B cell (primary cell): ENCODE results near the gene KPNA4. TPM values are rescaled to one million over a fixed set of nuclear protein-coding genes. Genes with fewer than 3 reads are reported as not detected.
"Not testable (repeated sequence)": the region's sequence is repeated elsewhere in the genome, so short reads cannot be mapped to it uniquely, and the experiment has no call there.

Source experiments
- ATAC-seq: fragments of 200-7000 bp; cut with Tn5 transposase; one replicate; pipeline ENCODE4 v1.10.0; 2021; ENCODE audit warnings: low read depth, mild to moderate bottlenecking, moderate number of reproducible peaks, moderate library complexity
- CTCF ChIA-PET: fragments of 350-600 bp; sonication (Branson Sonifier 250); formaldehyde crosslinking; loops from one replicate; lab custom pipeline; 2021; ENCODE audit warnings: antibody characterized with exemption, inconsistent platforms; lab: Charles Lee
- POLR2A ChIA-PET: fragments of 350-600 bp; sonication (Branson Sonifier 250); formaldehyde crosslinking; loops from one replicate; lab custom pipeline; 2021; ENCODE audit warnings: antibody characterized with exemption; lab: Charles Lee
- DNase-seq: peaks from one replicate; pipeline ENCODE4 v3.0.0; 2013
- H2AFZ ChIP-seq: 2 replicates; pipeline ENCODE4 v1.6.1; 2012; ENCODE audit warnings: mild to moderate bottlenecking, low read depth, low read length; ENCODE audit not compliant: insufficient read depth, poor library complexity, severe bottlenecking
- H3K27ac ChIP-seq, 2 donors: 1 replicate in 1 of 2; 2 replicates in 1 of 2; pipeline ENCODE4 v1.5.1; 2012 to 2013; ENCODE audit warnings: low read length in 2 of 2, mild to moderate bottlenecking in 2 of 2, moderate library complexity in 1 of 2
- H3K27me3 ChIP-seq, 4 experiments: fragments of 200-600 bp in 1 of 4; sonication (generic) in 1 of 4; replicated peaks in 1 of 4; 1 replicate in 2 of 4; 2 replicates in 2 of 4; pipeline versions ENCODE4 v1.6.1 to v1.7.0; 2013 to 2016; ENCODE audit warnings: low read length in 3 of 4, mild to moderate bottlenecking in 2 of 4, mixed read lengths in 1 of 4, moderate library complexity in 1 of 4; ENCODE audit not compliant: insufficient read depth in 4 of 4, control insufficient read depth in 3 of 4; ENCODE audit errors: control extremely low read depth in 1 of 4
- H3K36me3 ChIP-seq, 2 experiments: replicated peaks in 1 of 2; 1 replicate in 1 of 2; 2 replicates in 1 of 2; pipeline versions ENCODE4 v1.6.1 to v1.7.1; 2013; ENCODE audit warnings: low read length in 1 of 2; ENCODE audit not compliant: insufficient read depth in 2 of 2, control insufficient read depth in 1 of 2; ENCODE audit errors: control extremely low read depth in 1 of 2, extremely low read depth in 1 of 2
- H3K4me1 ChIP-seq, 2 donors: fragments of 200-600 bp in 1 of 2; sonication (generic) in 1 of 2; 1 replicate in 1 of 2; 2 replicates in 1 of 2; pipeline versions ENCODE4 v1.5.1 to v1.6.1; 2013 to 2017; ENCODE audit warnings: low read length in 2 of 2; ENCODE audit not compliant: control insufficient read depth in 2 of 2, insufficient read depth in 2 of 2
- H3K4me2 ChIP-seq: replicated peaks from 2 replicates; pipeline ENCODE3; 2012; ENCODE audit warnings: mild to moderate bottlenecking, low read depth, low read length; ENCODE audit not compliant: poor library complexity, severe bottlenecking
- H3K4me3 ChIP-seq, 5 experiments: fragments of 200-600 bp in 1 of 5; sonication (generic) in 1 of 5; 1 replicate in 3 of 5; 2 replicates in 2 of 5; pipeline versions ENCODE4 v1.5.1 to v1.7.0; 2011 to 2016; ENCODE audit warnings: low read length in 4 of 5, mild to moderate bottlenecking in 4 of 5, low read depth in 2 of 5, control low read depth in 1 of 5, moderate library complexity in 1 of 5; ENCODE audit not compliant: insufficient read depth in 1 of 5; ENCODE audit errors: control extremely low read depth in 1 of 5, extremely low read depth in 1 of 5
- H3K79me2 ChIP-seq: fragments of 200-600 bp; sonication (generic); one replicate; pipeline ENCODE4 v1.6.0; 2016; ENCODE audit warnings: low read length; ENCODE audit not compliant: control insufficient read depth, insufficient read depth
- H3K9ac ChIP-seq: fragments of 200-600 bp; sonication (generic); 2 replicates; pipeline ENCODE4 v1.6.1; 2017; ENCODE audit warnings: mild to moderate bottlenecking, low read length, moderate library complexity
- H3K9me3 ChIP-seq, 3 donors: one replicate each; pipeline versions ENCODE4 v1.6.1 to v1.7.1; 2013; ENCODE audit warnings: low read length in 2 of 3; ENCODE audit not compliant: control insufficient read depth in 2 of 3, insufficient read depth in 1 of 3; ENCODE audit errors: control extremely low read depth in 1 of 3
- H4K20me1 ChIP-seq: 2 replicates; pipeline ENCODE4 v1.6.0; 2012; ENCODE audit warnings: mild to moderate bottlenecking, low read length; ENCODE audit not compliant: insufficient read depth, control insufficient read depth, poor library complexity, severe bottlenecking
- H3K27ac Mint-ChIP-seq: one replicate; pipeline ENCODE4 v1.8.0; 2021; ENCODE audit warnings: mixed read lengths
- H3K27me3 Mint-ChIP-seq: one replicate; pipeline ENCODE4 v1.8.0; 2021; ENCODE audit warnings: mixed read lengths
- H3K4me1 Mint-ChIP-seq: one replicate; pipeline ENCODE4 v1.8.0; 2021; ENCODE audit warnings: mixed read lengths
- H3K4me3 Mint-ChIP-seq: one replicate; pipeline ENCODE4 v1.8.0; 2021; ENCODE audit warnings: mixed read lengths
- H3K9me3 Mint-ChIP-seq: one replicate; pipeline ENCODE4 v1.8.0; 2022; ENCODE audit warnings: mixed read lengths; ENCODE audit not compliant: insufficient read depth
- EZH2 ChIP-seq: IDR thresholded peaks from 2 replicates; pipeline ENCODE4 v1.6.1; 2012; ENCODE audit warnings: borderline replicate concordance, low read depth, mild to moderate bottlenecking, moderate library complexity, low read length; ENCODE audit not compliant: insufficient read depth, poor library complexity, severe bottlenecking
- WGBS: methylation state at CpG from one replicate; pipeline ENCODE4 v1.1.5; 2013; ENCODE audit warnings: missing lambda C conversion rate; ENCODE audit not compliant: insufficient coverage; 5-methylcytosine and 5-hydroxymethylcytosine counted together
- intact Hi-C: fragments of 100-400 bp; cut with micrococcal nuclease; formaldehyde crosslinking; loops from one replicate; pipeline ENCODE4 v1.10.0; 2022
- polyA plus RNA-seq: library from polyadenylated mRNA; depleted of rRNA; stranded (reverse); fragments of >200 nt; gene quantifications from 2 replicates; pipeline ENCODE4 v1.2.3, GENCODE V29; 2012
- total RNA-seq, 2 donors: library from RNA; stranded (reverse); fragments of 120-200 nt in 1 of 2; gene quantifications; 1 replicate in 1 of 2; 2 replicates in 1 of 2; pipeline versions ENCODE4 v1.2.3 to v1.2.4, GENCODE V29; 2013 to 2022
- TF ChIP-seq, protein P1 (sequence below): fragments of 200-600 bp; IDR thresholded peaks from one replicate; pipeline ENCODE4 v1.8.0; 2022; ENCODE audit warnings: antibody characterized with exemption, mild to moderate bottlenecking

Gene KPNA4
- total and polyA plus RNA-seq, 2 donors (not counting 1 experiment from before 2014, with no cell fraction given), result 9.6 to 55.1 TPM

DNA sequence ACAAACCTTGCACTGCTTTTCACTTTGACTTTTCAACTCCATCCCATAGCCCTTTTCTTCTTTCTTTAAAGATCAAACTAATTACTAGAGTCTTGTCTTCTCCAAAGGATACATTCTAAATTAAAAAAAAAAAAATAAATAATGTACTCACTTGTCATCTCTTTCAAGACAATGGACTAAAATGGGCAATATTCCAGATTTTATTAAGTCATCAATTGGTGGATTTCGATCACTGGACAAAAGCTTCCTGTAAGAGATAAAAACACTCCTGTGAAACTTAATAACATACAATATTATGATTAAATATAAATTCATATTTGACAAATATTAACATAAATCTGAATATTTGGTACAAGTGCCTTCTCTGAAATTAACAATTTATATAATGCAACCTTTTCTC lies 34.1 kb downstream of the KPNA4 start:
- Histone ChIP-seq H3K4me2 (no peak overlapping the region), H3K9me3 (no peaks in the 10 kb centered on the region), H4K20me1 (no peaks in the 10 kb centered on the region), H3K79me2 (no peaks in the 10 kb centered on the region), H2AFZ (no peak overlapping the region), H3K27ac (no peak overlapping the region), H3K4me1 (no peaks in the 10 kb centered on the region), H3K36me3 (peaks cover 7 to 57% of the 10 kb centered on the region in 2 experiments), H3K27me3 (no peaks in the 10 kb centered on the region), H3K4me3 (no peak overlapping the region), H3K9ac (no peak overlapping the region)
- Mint-ChIP-seq H3K4me3 (no peak overlapping the region), H3K27me3 (no peaks in the 10 kb centered on the region), H3K9me3 (no peaks in the 10 kb centered on the region), H3K4me1 (no peaks in the 10 kb centered on the region), H3K27ac (no peak overlapping the region)
- intact Hi-C loops, result no loop called here
- DNase-seq (no peak), ATAC-seq (no peak)
- TF ChIP-seq, protein P1, sequence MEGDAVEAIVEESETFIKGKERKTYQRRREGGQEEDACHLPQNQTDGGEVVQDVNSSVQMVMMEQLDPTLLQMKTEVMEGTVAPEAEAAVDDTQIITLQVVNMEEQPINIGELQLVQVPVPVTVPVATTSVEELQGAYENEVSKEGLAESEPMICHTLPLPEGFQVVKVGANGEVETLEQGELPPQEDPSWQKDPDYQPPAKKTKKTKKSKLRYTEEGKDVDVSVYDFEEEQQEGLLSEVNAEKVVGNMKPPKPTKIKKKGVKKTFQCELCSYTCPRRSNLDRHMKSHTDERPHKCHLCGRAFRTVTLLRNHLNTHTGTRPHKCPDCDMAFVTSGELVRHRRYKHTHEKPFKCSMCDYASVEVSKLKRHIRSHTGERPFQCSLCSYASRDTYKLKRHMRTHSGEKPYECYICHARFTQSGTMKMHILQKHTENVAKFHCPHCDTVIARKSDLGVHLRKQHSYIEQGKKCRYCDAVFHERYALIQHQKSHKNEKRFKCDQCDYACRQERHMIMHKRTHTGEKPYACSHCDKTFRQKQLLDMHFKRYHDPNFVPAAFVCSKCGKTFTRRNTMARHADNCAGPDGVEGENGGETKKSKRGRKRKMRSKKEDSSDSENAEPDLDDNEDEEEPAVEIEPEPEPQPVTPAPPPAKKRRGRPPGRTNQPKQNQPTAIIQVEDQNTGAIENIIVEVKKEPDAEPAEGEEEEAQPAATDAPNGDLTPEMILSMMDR, result no peak
- TF ChIP-seq EZH2, result no peak
- POLR2A ChIA-PET, result no interaction called here
- no CpG with 5 or more reads among the region's 1 CpG for WGBS
- CTCF ChIA-PET, result interaction anchor here (0.7 kb wide), 1 partner anchor 348 kb away, joined by 3 read pairs; no protein-coding TSS in a partner anchor

DNA sequence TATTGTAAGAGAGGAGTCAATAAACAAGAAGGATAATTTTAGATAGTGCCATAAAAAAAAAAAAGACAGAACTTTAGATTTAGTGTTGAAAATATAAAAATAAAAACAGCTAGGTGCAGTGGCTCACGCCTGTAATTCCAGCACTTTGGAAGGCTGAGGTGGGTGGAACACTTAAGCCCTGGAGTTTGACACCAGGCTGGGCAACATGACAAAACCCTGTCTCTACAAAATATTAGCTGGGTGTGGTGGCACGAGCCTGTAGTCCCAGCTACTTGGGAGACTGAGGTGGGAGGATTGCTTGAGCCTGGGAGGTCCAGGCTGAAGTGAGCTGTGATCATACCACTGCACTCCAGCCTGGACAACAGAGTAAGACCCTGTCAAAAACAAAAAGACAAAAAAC lies 49.0 kb downstream of the KPNA4 start:
- H3K4me3 Mint-ChIP-seq, H3K9me3 ChIP-seq, H2AFZ ChIP-seq, H3K4me3 ChIP-seq, H3K4me2 ChIP-seq, intact Hi-C loops, H3K27ac Mint-ChIP-seq, H3K27ac ChIP-seq, ATAC-seq, H3K79me2 ChIP-seq, H3K4me1 ChIP-seq, H3K9me3 Mint-ChIP-seq, H3K9ac ChIP-seq, CTCF ChIA-PET, H3K27me3 Mint-ChIP-seq, DNase-seq, H3K4me1 Mint-ChIP-seq, H3K27me3 ChIP-seq, H4K20me1 ChIP-seq, POLR2A ChIA-PET: not testable (repeated sequence)
- WGBS, result 100% methylated on average over 1 of the region's 2 CpGs
- H3K36me3 ChIP-seq, result peaks cover 11 to 73% of the 10 kb centered on the region in 2 experiments
